ENCODE measurements around the gene ANKRD42. TPM values are rescaled to one million over a fixed set of nuclear protein-coding genes. Genes with fewer than 3 reads are reported as not detected.
"Not testable (repeated sequence)": the region's sequence is repeated elsewhere in the genome, so short reads cannot be mapped to it uniquely, and the experiment has no call there.

ANKRD42 gene
- total and polyA plus RNA-seq, 2 experiments from 2014 or later: 9.2 to 9.7 TPM

DNA sequence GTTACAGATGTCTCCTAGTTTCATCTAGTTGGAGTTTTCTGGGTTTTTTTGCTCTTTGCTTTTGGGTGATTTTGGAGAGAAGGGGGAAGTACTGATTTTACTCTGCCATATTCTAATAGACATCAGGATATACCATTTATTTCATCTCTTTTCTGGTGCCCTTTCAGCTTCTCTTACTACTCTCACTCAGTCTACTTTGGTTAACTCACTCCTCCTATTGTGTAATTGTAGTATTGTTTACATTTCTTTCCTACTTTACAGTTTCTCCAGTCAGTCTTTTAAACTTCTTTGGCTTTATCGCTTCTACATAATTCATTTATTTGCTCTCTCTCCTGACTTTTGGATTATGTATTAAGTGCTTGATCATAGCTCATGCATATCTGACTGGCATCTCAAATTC lies 6.5 kb downstream of the ANKRD42 start:
- no peak overlapping the region for H3K27ac ChIP-seq
- H3K4me1 ChIP-seq (ENCODE audit: insufficient read depth): peaks cover 19% of the 10 kb centered on the region
- no peaks in the 10 kb centered on the region for H4K20me1 ChIP-seq (ENCODE audit: insufficient read depth, poor library complexity, severe bottlenecking)
- no peaks in the 10 kb centered on the region for H3K9me2 ChIP-seq (replicated peaks; ENCODE audit: insufficient read depth)
- DNase-seq (ENCODE audit: low spot score): no peak
- no peak overlapping the region for H3K4me3 ChIP-seq
- H3K36me3 ChIP-seq (replicated peaks; ENCODE audit: insufficient read depth, low read depth): no peaks in the 10 kb centered on the region
- no peaks in the 10 kb centered on the region for H3K27me3 ChIP-seq
- 77% methylated on average over 1 of the region's 1 CpG for WGBS (ENCODE audit: low lambda C conversion rate, missing lambda C conversion rate)
- H3K9me3 ChIP-seq (ENCODE audit: low read depth): no peaks in the 10 kb centered on the region
- H2AFZ ChIP-seq: no peak overlapping the region
- H3K4me2 ChIP-seq: no peak overlapping the region
- TF ChIP-seq CTCF (IDR thresholded peaks at IDR 0.05; ENCODE audit: poor library complexity) (no peak), EZH2phosphoT487 (IDR thresholded peaks at IDR 0.05; ENCODE audit: low read depth, severe bottlenecking, unreplicated experiment) (no peak), EZH2 (IDR thresholded peaks at IDR 0.05; ENCODE audit: borderline replicate concordance) (no peak)
- peaks cover 27% of the 10 kb centered on the region for H3K79me2 ChIP-seq

- H4K20me1 ChIP-seq (ENCODE audit: insufficient read depth, poor library complexity, severe bottlenecking): no peaks in the 10 kb centered on the region
- H3K9me2 ChIP-seq (replicated peaks; ENCODE audit: insufficient read depth): no peaks in the 10 kb centered on the region
- H3K27ac ChIP-seq: no peak overlapping the region
- H3K27me3 ChIP-seq: no peaks in the 10 kb centered on the region
- no peaks in the 10 kb centered on the region for H3K36me3 ChIP-seq (replicated peaks; ENCODE audit: insufficient read depth, low read depth)
- no peak for TF ChIP-seq CTCF (IDR thresholded peaks at IDR 0.05; ENCODE audit: poor library complexity)
- no peak for TF ChIP-seq EZH2phosphoT487 (IDR thresholded peaks at IDR 0.05; ENCODE audit: low read depth, severe bottlenecking, unreplicated experiment)
- no peak for TF ChIP-seq EZH2 (IDR thresholded peaks at IDR 0.05; ENCODE audit: borderline replicate concordance)
- H3K9me3 ChIP-seq (ENCODE audit: low read depth): no peaks in the 10 kb centered on the region
- no peaks in the 10 kb centered on the region for H3K4me1 ChIP-seq (ENCODE audit: insufficient read depth)
- WGBS (ENCODE audit: low lambda C conversion rate, missing lambda C conversion rate): 83% methylated on average over 3 of the region's 3 CpGs
- no peak overlapping the region for H3K4me2 ChIP-seq
- no peaks in the 10 kb centered on the region for H3K79me2 ChIP-seq
- DNase-seq (ENCODE audit: low spot score): no peak
- no peak overlapping the region for H2AFZ ChIP-seq
- no peak overlapping the region for H3K4me3 ChIP-seq
Measured at GRCh38 chr11:83205608-83206185, 12.2 kb downstream of the ANKRD42 start.

DNA sequence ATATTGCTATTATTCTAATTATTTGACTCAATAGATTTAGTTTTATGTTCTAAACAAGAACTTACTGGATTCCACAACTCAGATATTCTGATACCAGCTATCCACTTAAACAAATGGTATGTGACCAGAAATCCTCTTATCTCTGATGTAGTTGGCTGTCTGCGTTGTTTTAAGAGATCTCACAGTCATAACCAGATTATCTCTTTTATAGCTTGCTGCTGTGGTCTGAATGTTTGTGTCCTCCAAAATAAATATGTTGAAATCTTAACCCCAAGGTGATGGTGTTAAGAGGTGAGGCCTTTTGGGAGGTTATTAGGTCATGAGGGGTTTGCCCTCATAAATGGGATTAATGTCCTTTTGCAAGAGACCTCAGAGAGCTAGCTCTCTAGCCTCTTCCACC lies 12.7 kb downstream of the ANKRD42 start:
- Histone ChIP-seq H3K36me3 (replicated peaks; ENCODE audit: insufficient read depth, low read depth) (no peaks in the 10 kb centered on the region), H3K79me2 (no peaks in the 10 kb centered on the region), H3K4me2 (no peak overlapping the region), H3K9me2 (replicated peaks; ENCODE audit: insufficient read depth) (no peaks in the 10 kb centered on the region), H3K4me1 (ENCODE audit: insufficient read depth) (no peaks in the 10 kb centered on the region), H2AFZ (no peak overlapping the region), H3K4me3 (no peak overlapping the region), H4K20me1 (ENCODE audit: insufficient read depth, poor library complexity, severe bottlenecking) (no peaks in the 10 kb centered on the region), H3K27me3 (no peaks in the 10 kb centered on the region), H3K9me3 (ENCODE audit: low read depth) (no peaks in the 10 kb centered on the region), H3K27ac (no peak overlapping the region)
- TF ChIP-seq CTCF (IDR thresholded peaks at IDR 0.05; ENCODE audit: poor library complexity): no peak
- no peak for TF ChIP-seq EZH2phosphoT487 (IDR thresholded peaks at IDR 0.05; ENCODE audit: low read depth, severe bottlenecking, unreplicated experiment)
- no peak for TF ChIP-seq EZH2 (IDR thresholded peaks at IDR 0.05; ENCODE audit: borderline replicate concordance)
- WGBS (ENCODE audit: low lambda C conversion rate, missing lambda C conversion rate): 18% methylated on average over 1 of the region's 1 CpG
- no peak for DNase-seq (ENCODE audit: low spot score)

DNA sequence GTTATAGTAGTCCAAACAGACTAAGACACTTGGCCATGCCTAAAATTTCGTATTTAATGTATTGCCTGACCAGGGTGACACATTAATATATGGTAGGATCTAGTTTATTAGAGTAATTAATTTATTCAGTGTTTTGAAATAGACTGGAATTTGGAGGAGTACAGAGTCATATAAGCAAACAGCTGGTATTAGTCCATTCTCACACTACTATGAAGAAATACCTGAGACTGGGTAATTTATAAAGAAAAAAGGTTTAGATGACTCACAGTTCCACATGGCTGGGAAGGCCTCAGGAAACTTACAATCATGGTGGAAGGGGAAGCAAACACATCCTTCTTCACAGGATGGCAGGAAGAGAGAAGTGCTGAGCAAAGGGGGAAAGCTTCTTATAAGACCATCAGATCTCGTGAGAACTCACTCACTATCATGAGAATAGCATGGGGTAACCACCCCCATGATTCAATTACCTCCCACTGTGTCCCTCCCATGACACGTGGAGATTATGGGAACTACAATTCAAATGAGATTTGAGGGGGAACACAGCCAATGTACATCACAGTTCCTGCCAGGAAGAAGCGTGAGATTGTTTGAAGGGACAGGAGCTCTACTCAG lies 13.4 kb downstream of the ANKRD42 start:
- not testable (repeated sequence) for H3K4me1 ChIP-seq (ENCODE audit: insufficient read depth); H4K20me1 ChIP-seq (ENCODE audit: insufficient read depth, poor library complexity, severe bottlenecking); DNase-seq (ENCODE audit: low spot score); H2AFZ ChIP-seq; H3K4me3 ChIP-seq; H3K79me2 ChIP-seq; H3K9me3 ChIP-seq (ENCODE audit: low read depth); H3K36me3 ChIP-seq (replicated peaks; ENCODE audit: insufficient read depth, low read depth); H3K4me2 ChIP-seq; H3K9me2 ChIP-seq (replicated peaks; ENCODE audit: insufficient read depth); H3K27ac ChIP-seq; H3K27me3 ChIP-seq
- WGBS (ENCODE audit: low lambda C conversion rate, missing lambda C conversion rate): 73% methylated on average over 4 of the region's 4 CpGs
